ENCODE measurements around the gene UBTD1. TPM values are rescaled to one million over a fixed set of nuclear protein-coding genes. Genes with fewer than 3 reads are reported as not detected.

The UBTD1 gene
- total and polyA plus RNA-seq, 5 donors from 2014 or later, result 0.22 to 2.2 (median 1.8) TPM

- Mint-ChIP-seq H3K36me3 (no peaks in the 10 kb centered on the region), H3K27ac (no peak overlapping the region), H3K9me3 (no peaks in the 10 kb centered on the region), H3K27me3 (peaks cover 12% of the 10 kb centered on the region), H3K4me1 (no peaks in the 10 kb centered on the region), H3K4me3 (no peak overlapping the region)
- Histone ChIP-seq H3K27me3 (ENCODE audit: control insufficient read depth, insufficient read depth, low read length) (peaks cover 2% of the 10 kb centered on the region), H3K4me1 (ENCODE audit: control insufficient read depth, insufficient read depth, low read length, poor library complexity, severe bottlenecking) (no peaks in the 10 kb centered on the region), H3K9me3 (ENCODE audit: control insufficient read depth in 2 of 2, low read length in 2 of 2) (no peaks in the 10 kb centered on the region), H3K27ac (ENCODE audit: insufficient read depth, low read length, poor library complexity, severe bottlenecking) (no peak overlapping the region), H3K4me3 (ENCODE audit: low read depth, low read length) (no peak overlapping the region), H3K36me3 (ENCODE audit: control insufficient read depth, insufficient read depth, low read length) (no peaks in the 10 kb centered on the region)
- no peak for DNase-seq
- no peak for ATAC-seq (ENCODE audit: low read depth in 2 of 2)
These were observed 19.1 kb downstream of the UBTD1 start for GRCh38 chr10:97517778-97518300.

DNA sequence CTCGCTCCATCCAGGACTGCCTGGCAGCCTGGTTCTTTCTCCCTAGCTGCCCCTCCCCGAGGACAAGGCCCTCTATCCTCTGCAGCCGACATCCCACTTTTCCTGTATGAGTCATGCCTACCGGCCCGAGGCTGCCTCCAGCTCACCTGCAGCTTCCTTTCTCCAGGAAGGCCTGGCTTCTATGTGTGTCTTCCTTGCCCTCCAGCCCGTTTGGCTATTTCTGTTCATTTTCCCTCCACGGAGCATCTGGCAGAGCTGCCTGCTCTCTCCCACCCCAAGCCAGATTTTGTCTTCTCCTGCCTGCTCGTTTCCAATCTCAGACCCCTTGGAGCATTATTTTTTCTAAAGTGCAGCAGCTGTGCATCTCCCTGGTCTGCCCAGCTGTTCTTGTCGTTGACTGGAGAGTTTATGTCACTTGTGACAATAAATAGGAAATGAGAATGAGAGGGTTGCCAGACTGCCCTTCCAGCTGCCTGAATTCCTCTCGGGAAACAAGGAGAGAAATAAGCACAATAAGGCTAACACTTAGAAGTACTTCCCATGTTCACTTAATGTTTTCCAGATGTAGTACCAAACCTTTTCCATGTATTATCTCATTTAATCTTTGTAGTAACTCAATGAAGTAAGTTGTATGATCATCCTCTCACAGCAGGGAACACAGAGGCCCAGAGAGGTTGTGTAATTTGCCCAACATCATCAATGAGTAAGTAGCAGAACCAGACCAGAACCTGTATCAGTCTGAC is 19.7 kb downstream of the UBTD1 start:
- peaks cover 2% of the 10 kb centered on the region for H3K27me3 ChIP-seq (ENCODE audit: control insufficient read depth, insufficient read depth, low read length)
- H3K36me3 ChIP-seq (ENCODE audit: control insufficient read depth, insufficient read depth, low read length), result no peaks in the 10 kb centered on the region
- no peaks in the 10 kb centered on the region for H3K4me1 ChIP-seq (ENCODE audit: control insufficient read depth, insufficient read depth, low read length, poor library complexity, severe bottlenecking)
- no peaks in the 10 kb centered on the region for H3K4me1 Mint-ChIP-seq
- no peaks in the 10 kb centered on the region for H3K9me3 Mint-ChIP-seq
- H3K36me3 Mint-ChIP-seq, result no peaks in the 10 kb centered on the region
- no peak overlapping the region for H3K27ac ChIP-seq (ENCODE audit: insufficient read depth, low read length, poor library complexity, severe bottlenecking)
- peak overlapping the region in 1 of 3 donors; percentile 29 for H3K27ac Mint-ChIP-seq
- H3K9me3 ChIP-seq (ENCODE audit: control insufficient read depth in 2 of 2, low read length in 2 of 2), result no peaks in the 10 kb centered on the region
- no peak for DNase-seq
- no peak overlapping the region for H3K4me3 ChIP-seq (ENCODE audit: low read depth, low read length)
- ATAC-seq (ENCODE audit: low read depth in 2 of 2), result no peak
- H3K4me3 Mint-ChIP-seq, result no peak overlapping the region
- H3K27me3 Mint-ChIP-seq, result peaks cover 15% of the 10 kb centered on the region

GRCh38 chr10:97519342-97519741 is 20.6 kb downstream of the UBTD1 start:
- no peaks in the 10 kb centered on the region for H3K4me1 ChIP-seq (ENCODE audit: control insufficient read depth, insufficient read depth, low read length, poor library complexity, severe bottlenecking)
- no peak overlapping the region for H3K4me3 ChIP-seq (ENCODE audit: low read depth, low read length)
- no peaks in the 10 kb centered on the region for H3K9me3 Mint-ChIP-seq
- no peak overlapping the region for H3K27ac ChIP-seq (ENCODE audit: insufficient read depth, low read length, poor library complexity, severe bottlenecking)
- DNase-seq (no peak), ATAC-seq (ENCODE audit: low read depth in 2 of 2) (no peak)
- H3K27me3 ChIP-seq (ENCODE audit: control insufficient read depth, insufficient read depth, low read length), result peaks cover under 1% of the 10 kb centered on the region
- no peaks in the 10 kb centered on the region for H3K36me3 Mint-ChIP-seq
- H3K36me3 ChIP-seq (ENCODE audit: control insufficient read depth, insufficient read depth, low read length), result no peaks in the 10 kb centered on the region
- peaks cover 15% of the 10 kb centered on the region for H3K27me3 Mint-ChIP-seq
- no peaks in the 10 kb centered on the region for H3K4me1 Mint-ChIP-seq
- H3K4me3 Mint-ChIP-seq, result no peak overlapping the region
- H3K9me3 ChIP-seq (ENCODE audit: control insufficient read depth in 2 of 2, low read length in 2 of 2), result no peaks in the 10 kb centered on the region
- no peak overlapping the region for H3K27ac Mint-ChIP-seq

DNA sequence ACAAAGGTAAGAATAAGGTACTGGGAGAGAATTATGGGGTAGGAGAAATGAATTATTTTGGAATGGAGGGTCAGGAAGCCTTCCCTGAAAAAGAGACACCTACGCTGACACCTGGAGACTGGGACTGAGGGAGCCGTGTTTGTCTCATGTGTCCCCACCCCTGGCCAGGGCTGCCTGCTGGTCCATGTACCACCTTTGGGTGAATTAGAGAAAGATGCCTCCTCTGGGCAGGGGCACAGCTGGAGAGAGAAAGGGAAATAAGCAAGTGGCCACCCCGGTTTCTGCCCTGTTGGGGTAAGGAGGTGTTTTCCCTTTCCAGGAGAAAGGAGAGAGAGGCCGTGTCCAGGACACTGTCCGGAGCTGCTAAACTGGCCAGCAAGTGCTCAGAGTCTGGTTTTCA is 21.8 kb downstream of the UBTD1 start:
- Histone ChIP-seq H3K9me3 (ENCODE audit: control insufficient read depth in 2 of 2, low read length in 2 of 2) (no peaks in the 10 kb centered on the region), H3K27ac (ENCODE audit: insufficient read depth, low read length, poor library complexity, severe bottlenecking) (no peak overlapping the region), H3K4me3 (ENCODE audit: low read depth, low read length) (no peak overlapping the region), H3K27me3 (ENCODE audit: control insufficient read depth, insufficient read depth, low read length) (no peaks in the 10 kb centered on the region), H3K4me1 (ENCODE audit: control insufficient read depth, insufficient read depth, low read length, poor library complexity, severe bottlenecking) (no peaks in the 10 kb centered on the region), H3K36me3 (ENCODE audit: control insufficient read depth, insufficient read depth, low read length) (no peaks in the 10 kb centered on the region)
- Mint-ChIP-seq H3K27me3 (peaks cover 15% of the 10 kb centered on the region), H3K27ac (no peak overlapping the region), H3K36me3 (no peaks in the 10 kb centered on the region), H3K4me3 (no peak overlapping the region), H3K9me3 (no peaks in the 10 kb centered on the region), H3K4me1 (no peaks in the 10 kb centered on the region)
- DNase-seq (no peak), ATAC-seq (ENCODE audit: low read depth in 2 of 2) (no peak)

DNA sequence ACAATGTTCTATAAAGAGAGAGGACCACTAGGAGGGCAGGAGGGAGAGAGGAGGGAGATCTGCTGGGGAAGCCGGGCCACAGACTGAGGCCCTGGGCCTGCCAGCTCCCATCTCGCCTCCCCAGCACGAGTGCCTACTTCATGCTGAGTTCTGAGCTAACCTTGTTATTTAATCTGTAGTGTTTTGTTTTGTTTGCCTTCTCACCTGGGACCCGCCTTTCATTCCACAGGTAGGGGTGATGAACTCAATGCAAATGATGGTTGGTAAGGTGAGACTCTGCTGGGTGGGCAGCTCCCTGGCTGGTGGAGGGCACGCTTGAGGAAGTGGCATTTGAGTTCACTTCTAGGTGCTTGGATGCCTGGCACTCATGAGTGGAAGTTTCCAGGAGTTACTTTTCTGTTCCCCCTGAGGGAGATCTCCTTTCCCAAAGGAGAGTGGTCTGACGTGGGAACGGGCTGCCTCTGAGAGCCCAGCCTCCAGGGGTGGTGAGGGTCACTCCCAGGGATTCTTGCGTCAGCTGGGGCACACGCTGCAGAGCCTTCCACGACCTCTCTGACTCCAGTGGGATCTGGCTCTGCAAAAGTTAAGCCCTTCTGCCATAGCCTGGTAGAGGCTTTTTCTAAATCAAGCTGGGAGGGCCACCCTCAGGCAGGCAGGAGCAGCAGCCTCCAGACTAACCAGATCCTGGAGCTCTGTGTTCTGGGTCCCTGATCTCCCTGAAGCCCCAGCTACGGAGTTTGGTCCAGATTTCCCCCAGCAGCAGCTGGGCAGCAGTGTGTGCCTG is 22.4 kb downstream of the UBTD1 start:
- H3K27me3 Mint-ChIP-seq, result peaks cover 15% of the 10 kb centered on the region
- H3K9me3 Mint-ChIP-seq, result no peaks in the 10 kb centered on the region
- no peak overlapping the region for H3K4me3 Mint-ChIP-seq
- H3K27me3 ChIP-seq (ENCODE audit: control insufficient read depth, insufficient read depth, low read length), result no peaks in the 10 kb centered on the region
- no peaks in the 10 kb centered on the region for H3K9me3 ChIP-seq (ENCODE audit: control insufficient read depth in 2 of 2, low read length in 2 of 2)
- H3K27ac Mint-ChIP-seq, result no peak overlapping the region
- H3K4me1 Mint-ChIP-seq, result no peaks in the 10 kb centered on the region
- H3K36me3 Mint-ChIP-seq, result no peaks in the 10 kb centered on the region
- H3K4me1 ChIP-seq (ENCODE audit: control insufficient read depth, insufficient read depth, low read length, poor library complexity, severe bottlenecking), result no peaks in the 10 kb centered on the region
- H3K36me3 ChIP-seq (ENCODE audit: control insufficient read depth, insufficient read depth, low read length), result no peaks in the 10 kb centered on the region
- ATAC-seq (ENCODE audit: low read depth in 2 of 2), result no peak
- no peak overlapping the region for H3K27ac ChIP-seq (ENCODE audit: insufficient read depth, low read length, poor library complexity, severe bottlenecking)
- no peak for DNase-seq
- no peak overlapping the region for H3K4me3 ChIP-seq (ENCODE audit: low read depth, low read length)

DNA sequence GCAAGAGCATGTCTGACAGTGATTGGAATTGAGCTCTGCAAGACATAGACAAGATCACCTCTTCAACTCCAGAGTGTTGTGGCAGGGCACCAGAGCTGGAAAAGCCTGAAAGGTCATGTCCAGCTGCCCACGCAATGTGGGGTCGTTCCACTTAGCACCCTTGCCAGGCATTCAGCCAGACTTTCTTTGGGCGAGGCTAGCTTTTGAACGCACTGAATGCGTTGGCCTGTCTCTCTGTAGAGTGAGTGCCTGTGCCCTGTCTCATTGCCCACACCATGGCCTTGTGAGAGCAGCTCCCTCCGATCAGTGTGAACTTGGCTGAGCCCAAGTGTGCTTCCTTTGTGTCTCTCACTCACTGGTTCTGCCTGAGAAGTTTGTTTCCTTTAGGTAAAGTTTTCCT is 23.3 kb downstream of the UBTD1 start:
- Histone ChIP-seq H3K4me3 (ENCODE audit: low read depth, low read length) (no peak overlapping the region), H3K27me3 (ENCODE audit: control insufficient read depth, insufficient read depth, low read length) (no peaks in the 10 kb centered on the region), H3K27ac (ENCODE audit: insufficient read depth, low read length, poor library complexity, severe bottlenecking) (no peak overlapping the region), H3K9me3 (ENCODE audit: control insufficient read depth in 2 of 2, low read length in 2 of 2) (no peaks in the 10 kb centered on the region), H3K36me3 (ENCODE audit: control insufficient read depth, insufficient read depth, low read length) (no peaks in the 10 kb centered on the region), H3K4me1 (ENCODE audit: control insufficient read depth, insufficient read depth, low read length, poor library complexity, severe bottlenecking) (no peaks in the 10 kb centered on the region)
- H3K4me3 Mint-ChIP-seq, result no peak overlapping the region
- no peaks in the 10 kb centered on the region for H3K36me3 Mint-ChIP-seq
- H3K9me3 Mint-ChIP-seq, result no peaks in the 10 kb centered on the region
- no peaks in the 10 kb centered on the region for H3K4me1 Mint-ChIP-seq
- ATAC-seq (ENCODE audit: low read depth in 2 of 2), result no peak
- peaks cover 15% of the 10 kb centered on the region for H3K27me3 Mint-ChIP-seq
- DNase-seq, result no peak
- no peak overlapping the region for H3K27ac Mint-ChIP-seq

- H3K27ac ChIP-seq (ENCODE audit: insufficient read depth, low read length, poor library complexity, severe bottlenecking), result no peak overlapping the region
- Mint-ChIP-seq H3K27ac (no peak overlapping the region), H3K4me3 (no peak overlapping the region), H3K27me3 (peaks cover 15% of the 10 kb centered on the region), H3K4me1 (no peaks in the 10 kb centered on the region), H3K36me3 (no peaks in the 10 kb centered on the region), H3K9me3 (no peaks in the 10 kb centered on the region)
- ATAC-seq (ENCODE audit: low read depth in 2 of 2) (no peak), DNase-seq (no peak)
- H3K4me1 ChIP-seq (ENCODE audit: control insufficient read depth, insufficient read depth, low read length, poor library complexity, severe bottlenecking), result no peaks in the 10 kb centered on the region
- no peaks in the 10 kb centered on the region for H3K27me3 ChIP-seq (ENCODE audit: control insufficient read depth, insufficient read depth, low read length)
- no peaks in the 10 kb centered on the region for H3K36me3 ChIP-seq (ENCODE audit: control insufficient read depth, insufficient read depth, low read length)
- no peak overlapping the region for H3K4me3 ChIP-seq (ENCODE audit: low read depth, low read length)
- no peaks in the 10 kb centered on the region for H3K9me3 ChIP-seq (ENCODE audit: control insufficient read depth in 2 of 2, low read length in 2 of 2)
These were observed 24.2 kb downstream of the UBTD1 start for GRCh38 chr10:97522937-97523336.
